K562 (cell line): ENCODE data around the gene TMEM214. TPM values are rescaled to one million over a fixed set of nuclear protein-coding genes. Genes with fewer than 3 reads are reported as not detected.
A peak's percentile ranks its signal among the peaks of the same experiment; 100 is the strongest.

Experiments
- ATF6 ChIP-seq: sonication (generic); formaldehyde crosslinking; IDR thresholded peaks from 2 replicates; pipeline ENCODE4 v1.4.0; 2020; ENCODE audit warnings: mild to moderate bottlenecking, missing genetic modification reagents
- CHD4 ChIP-seq: fragments of 200-600 bp; sonication (generic); IDR thresholded peaks from 3 replicates; pipeline ENCODE4 v1.6.1; 2012; ENCODE audit warnings: low read depth, mild to moderate bottlenecking, mixed read lengths, low read length, inconsistent platforms; ENCODE audit not compliant: insufficient read depth, insufficient replicate concordance, poor library complexity, severe bottlenecking
- FOXK1 ChIP-seq: sonication (generic); formaldehyde crosslinking; IDR thresholded peaks from 2 replicates; pipeline ENCODE4 v1.8.0; 2022; ENCODE audit warnings: missing genetic modification reagents, mild to moderate bottlenecking, borderline replicate concordance
- FOXP1 ChIP-seq: sonication (generic); formaldehyde crosslinking; IDR thresholded peaks from 2 replicates; pipeline ENCODE4 v1.8.0; 2022; ENCODE audit warnings: mild to moderate bottlenecking, missing genetic modification reagents
- GTF2E2 ChIP-seq: fragments of 200-800 bp; sonication (Bioruptor generic); IDR thresholded peaks from 2 replicates; pipeline ENCODE4 v1.6.1; 2016; ENCODE audit warnings: missing genetic modification characterization, missing compliant biosample characterization
- HCFC1 ChIP-seq: IDR thresholded peaks from 2 replicates; pipeline ENCODE4 v1.6.1; 2012; ENCODE audit warnings: low read depth, low read length, improper control_type of control experiment
- HINFP ChIP-seq: fragments of 450-650 bp; conservative IDR thresholded peaks from 2 replicates; pipeline ENCODE4 v1.6.1; 2016; ENCODE audit warnings: missing genetic modification characterization, low read depth, mild to moderate bottlenecking, control low read depth, missing compliant biosample characterization
- HOXB6 ChIP-seq: fragments of 250-450 bp; sonication (Bioruptor Pico); IDR thresholded peaks from 2 replicates; pipeline ENCODE4 v1.5.1; 2022; ENCODE audit warnings: mild to moderate bottlenecking, borderline replicate concordance
- MAX ChIP-seq: sonication (generic); formaldehyde crosslinking; IDR thresholded peaks from 2 replicates; pipeline ENCODE4 v1.9.0; 2022; ENCODE audit warnings: mild to moderate bottlenecking, missing genetic modification reagents
- MCM3 ChIP-seq: fragments of 450-650 bp; IDR thresholded peaks from 2 replicates; pipeline ENCODE4 v1.6.1; 2016
- NFYB ChIP-seq: IDR thresholded peaks from 2 replicates; pipeline ENCODE4 v1.6.1; 2011; ENCODE audit warnings: mild to moderate bottlenecking, moderate library complexity; ENCODE audit not compliant: insufficient read length; ENCODE audit errors: extremely low read depth
- POLR2A ChIP-seq: fragments of 450-650 bp; conservative IDR thresholded peaks from 2 replicates; pipeline ENCODE4 v1.6.1; 2016
- RBM39 ChIP-seq: fragments of 200-400 bp; formaldehyde crosslinking; optimal IDR thresholded peaks from 2 replicates; pipeline ENCODE3; 2018; ENCODE audit warnings: low read depth, low read length
- SAP30 ChIP-seq: fragments of 200-600 bp; sonication (generic); IDR thresholded peaks from 2 replicates; pipeline ENCODE4 v1.6.1; 2012; ENCODE audit warnings: borderline replicate concordance, low read depth, mild to moderate bottlenecking, moderate library complexity, low read length, control low read depth, inconsistent platforms; ENCODE audit not compliant: insufficient read depth, poor library complexity, severe bottlenecking
- SMAD2 ChIP-seq: fragments of 150-350 bp; IDR thresholded peaks from 2 replicates; pipeline ENCODE4 v1.6.1; 2014; ENCODE audit warnings: low read depth, mild to moderate bottlenecking, low read length
- STAT5B ChIP-seq: fragments of 250-450 bp; sonication (Bioruptor Pico); IDR thresholded peaks from 2 replicates; pipeline ENCODE4 v1.8.0; 2021; ENCODE audit warnings: mild to moderate bottlenecking, inconsistent platforms
- TARDBP ChIP-seq: fragments of 450-650 bp; IDR thresholded peaks from 2 replicates; pipeline ENCODE4 v1.6.1; 2016
- ZMIZ1 ChIP-seq, 2 experiments: fragments of 150-350 bp in 1 of 2; IDR thresholded peaks; 2 replicates each; pipeline ENCODE4 v1.6.1; 2012 to 2016; ENCODE audit warnings: low read depth in 2 of 2, low read length in 2 of 2, mild to moderate bottlenecking in 1 of 2, moderate library complexity in 1 of 2
- ZNF174 ChIP-seq: fragments of 250-450 bp; sonication (Bioruptor Pico); IDR thresholded peaks from 2 replicates; pipeline ENCODE4 v1.4.0; 2020; ENCODE audit warnings: mild to moderate bottlenecking
- ZNF239 ChIP-seq: fragments of 250-450 bp; sonication (Bioruptor Pico); IDR thresholded peaks from 2 replicates; pipeline ENCODE4 v1.4.0; 2020; ENCODE audit warnings: mild to moderate bottlenecking
- ZNF75A ChIP-seq: fragments of 450-650 bp; formaldehyde crosslinking; IDR thresholded peaks from 2 replicates; pipeline ENCODE4 v1.4.0; 2020; ENCODE audit warnings: mild to moderate bottlenecking
- ZNF76 ChIP-seq: fragments of 250-450 bp; sonication (Bioruptor Pico); IDR thresholded peaks from 2 replicates; pipeline ENCODE4 v1.4.0; 2020; ENCODE audit warnings: mild to moderate bottlenecking, moderate library complexity, borderline replicate concordance
- polyA plus RNA-seq, 8 experiments: library from polyadenylated mRNA; depleted of rRNA in 4 of 8; stranded (reverse) in 5 of 8; unstranded in 3 of 8; fragments of >200 nt; fragmentation: Nextera tagmentation in 2 of 8; fragmentation: Illumina TruSeq in 1 of 8; extraction: Ambion mirVana in 2 of 8; extraction: Trizol in 1 of 8; gene quantifications; 2 replicates each; pipeline versions ENCODE4 v1.2.1 to v1.2.3, GENCODE V29; 2011 to 2014; ENCODE audit warnings: inconsistent platforms in 1 of 8, missing spikeins in 1 of 8
- total RNA-seq, 7 experiments: library from RNA; depleted of rRNA in 6 of 7; stranded (reverse); fragments of >200 nt in 6 of 7; fragmentation: Illumina TruSeq in 2 of 7; extraction: Trizol in 2 of 7; gene quantifications; 2 replicates each; pipeline versions ENCODE4 v1.2.1 to v1.2.3, GENCODE V29; 2011 to 2021; ENCODE audit warnings: low replicate concordance in 1 of 7

Gene TMEM214
- total and polyA plus RNA-seq, 9 of the 15 experiments (the other 6 are each of a cell fraction or from before 2014, with no cell fraction given) = 11.4 to 81.4 (median 44.1) TPM

- TF ChIP-seq HINFP (tag) (no peak), ZNF75A (no peak), SAP30 (peak; percentile 52), FOXP1 (CRISPR knock-in tag) (no peak; the same call in 1 of the 2 replicates), MAX (peak; percentile 7), FOXK1 (CRISPR knock-in tag) (no peak), ZMIZ1 (IDR thresholded peaks at IDR 0.05; ENCODE audit: low read depth in 2 of 2, low read length in 2 of 2) (no peak), STAT5B (no peak), ZNF239 (CRISPR knock-in tag) (no peak), RBM39 (no peak), GTF2E2 (no peak), TARDBP (no peak), ATF6 (no peak), ZNF174 (CRISPR knock-in tag) (no peak), HCFC1 (no peak), CHD4 (no peak), MCM3 (no peak), POLR2A (no peak), HOXB6 (CRISPR knock-in tag) (no peak), SMAD2 (no peak), NFYB (no peak), ZNF76 (no peak)
Observed at GRCh38 chr2:27086724-27087593, 54.2 kb downstream of the TMEM214 start, which contains the start of gene KHK (continued).
